B cell (primary cell): ENCODE measurements around the gene LINC00305.

Experiments
- CTCF ChIP-seq: fragments of 200-600 bp; IDR thresholded peaks from one replicate; pipeline ENCODE4 v1.8.0; 2022; ENCODE audit warnings: antibody characterized with exemption, mild to moderate bottlenecking
- EZH2 ChIP-seq: IDR thresholded peaks from 2 replicates; pipeline ENCODE4 v1.6.1; 2012; ENCODE audit warnings: borderline replicate concordance, low read depth, mild to moderate bottlenecking, moderate library complexity, low read length; ENCODE audit not compliant: insufficient read depth, poor library complexity, severe bottlenecking

DNA sequence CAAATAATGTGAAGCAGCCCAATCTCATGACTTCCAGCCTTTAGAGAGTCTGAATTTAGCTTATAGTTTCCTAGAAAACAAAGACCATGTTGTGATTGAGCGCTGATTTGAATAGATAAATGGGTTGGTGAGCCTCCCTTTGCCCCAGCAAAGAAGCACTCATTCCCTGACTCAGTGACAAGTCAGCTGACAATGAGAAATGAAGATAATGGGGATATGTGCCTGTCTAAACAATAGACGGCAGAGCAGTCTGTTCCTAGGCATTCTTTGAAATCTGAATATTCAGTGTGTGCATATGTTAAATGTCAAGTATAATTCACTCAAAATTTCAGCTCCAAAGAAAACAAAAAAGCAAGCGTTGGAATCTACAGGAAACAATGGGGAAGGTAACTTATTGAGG, 34.8 kb upstream of the LINC00305 start:
- TF ChIP-seq CTCF, result no peak
- no peak for TF ChIP-seq EZH2
